Esophagus squamous epithelium (tissue), 5 donors: ENCODE results near the gene MCM3AP. TPM values are rescaled to one million over a fixed set of nuclear protein-coding genes. Genes with fewer than 3 reads are reported as not detected.
A peak's percentile ranks its signal among the peaks of the same experiment; 100 is the strongest.

Source experiments
- DNase-seq: peaks from one replicate; lab custom pipeline; 2025; lab: John Stamatoyannopoulos, UW
- H3K27ac ChIP-seq, 4 donors: fragments of 200-600 bp; sonication (generic); one replicate each; pipeline ENCODE4 v1.5.1; 2016 to 2019; ENCODE audit warnings: mild to moderate bottlenecking in 1 of 4
- H3K27me3 ChIP-seq, 4 donors: fragments of 200-600 bp; sonication (generic); 1 replicate in 3 of 4; 2 replicates in 1 of 4; pipeline versions ENCODE4 v1.5.1 to v1.6.0; 2017 to 2021; ENCODE audit warnings: antibody characterized with exemption in 1 of 4
- H3K36me3 ChIP-seq, 3 donors: fragments of 200-600 bp; sonication (generic); one replicate each; pipeline ENCODE4 v1.5.1; 2016 to 2019
- H3K4me1 ChIP-seq, 3 donors: fragments of 200-600 bp; sonication (generic); one replicate each; pipeline ENCODE4 v1.5.1; 2017 to 2019
- H3K4me3 ChIP-seq, 4 donors: fragments of 200-600 bp; sonication (generic); 1 replicate in 3 of 4; 2 replicates in 1 of 4; pipeline ENCODE4 v1.5.1; 2016 to 2019; ENCODE audit warnings: mild to moderate bottlenecking in 2 of 4, moderate library complexity in 1 of 4
- H3K9me3 ChIP-seq, 3 donors: fragments of 200-600 bp; sonication (generic); one replicate each; pipeline ENCODE4 v1.5.1; 2016 to 2019
- POLR2A ChIP-seq, 4 donors: fragments of 450-650 bp; IDR thresholded peaks; one replicate each; pipeline ENCODE4 v1.6.1; 2017; ENCODE audit warnings: antibody characterized with exemption in 4 of 4, mild to moderate bottlenecking in 4 of 4, moderate library complexity in 3 of 4
- WGBS, 2 donors: methylation state at CpG; one replicate each; pipeline ENCODE4 v1.1.5; 2018; 5-methylcytosine and 5-hydroxymethylcytosine counted together
- intact Hi-C: fragments of 100-400 bp; cut with DNase I; formaldehyde crosslinking; loops from one replicate; pipeline ENCODE4 v1.15.0; 2022
- total RNA-seq, 4 donors: library from RNA; depleted of rRNA; stranded (reverse); fragments of >200 nt; gene quantifications; one replicate each; pipeline ENCODE4 v1.1.0, GENCODE V29; 2016
- TF ChIP-seq, protein P1 (sequence below), 6 experiments: fragments of 450-650 bp in 4 of 6; fragments of 200-600 bp in 2 of 6; sonication (generic) in 2 of 6; IDR thresholded peaks; one replicate each; pipeline ENCODE4 v1.5.1; 2016 to 2019; ENCODE audit warnings: antibody characterized with exemption in 6 of 6, mild to moderate bottlenecking in 4 of 6, moderate library complexity in 4 of 6
- donor health status: DM: yes; HTN: yes; CAD: no.

The MCM3AP gene
- total RNA-seq, result 10 to 100 TPM; 31.3 to 72.7 (median 63.2) TPM

DNA sequence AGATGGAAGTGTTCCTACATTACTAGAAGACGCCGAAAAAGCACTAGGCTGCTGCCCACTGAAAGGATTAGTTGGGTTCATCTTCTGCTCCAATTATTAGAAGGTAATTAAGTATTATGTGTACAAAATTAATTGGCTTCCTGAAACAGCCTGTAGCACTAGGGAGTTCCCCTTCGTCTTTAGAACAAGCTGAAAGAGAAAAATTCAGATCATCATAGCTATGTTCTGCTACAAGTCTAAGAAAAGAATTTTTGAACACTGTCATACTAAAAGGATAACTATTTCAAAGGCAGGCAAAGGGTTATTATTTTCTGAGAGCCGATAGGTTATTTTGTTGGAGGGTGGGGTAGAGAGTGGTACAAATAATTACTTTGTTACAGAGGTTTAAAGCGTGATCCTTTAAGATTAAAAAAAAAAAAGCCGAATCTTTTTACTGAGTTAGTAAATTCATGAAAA lies at the start of gene MCM3AP:
TSS of gene MCM3AP (minus strand) at position 406 of the 456 bp plus-strand sequence. CDS start at position 81, 325 bp downstream.
- H3K36me3 ChIP-seq, result peaks cover 0 to 41% (median 0%) of the 10 kb centered on the region in 3 donors
- H3K4me1 ChIP-seq, result peaks cover 20 to 63% (median 36%) of the 10 kb centered on the region in 3 donors
- DNase-seq, result no peak
- no peaks in the 10 kb centered on the region for H3K9me3 ChIP-seq
- H3K4me3 ChIP-seq, result peak within 1 kb of the TSS; percentile 85 to 98 (median 96)
- TF ChIP-seq, protein P1, sequence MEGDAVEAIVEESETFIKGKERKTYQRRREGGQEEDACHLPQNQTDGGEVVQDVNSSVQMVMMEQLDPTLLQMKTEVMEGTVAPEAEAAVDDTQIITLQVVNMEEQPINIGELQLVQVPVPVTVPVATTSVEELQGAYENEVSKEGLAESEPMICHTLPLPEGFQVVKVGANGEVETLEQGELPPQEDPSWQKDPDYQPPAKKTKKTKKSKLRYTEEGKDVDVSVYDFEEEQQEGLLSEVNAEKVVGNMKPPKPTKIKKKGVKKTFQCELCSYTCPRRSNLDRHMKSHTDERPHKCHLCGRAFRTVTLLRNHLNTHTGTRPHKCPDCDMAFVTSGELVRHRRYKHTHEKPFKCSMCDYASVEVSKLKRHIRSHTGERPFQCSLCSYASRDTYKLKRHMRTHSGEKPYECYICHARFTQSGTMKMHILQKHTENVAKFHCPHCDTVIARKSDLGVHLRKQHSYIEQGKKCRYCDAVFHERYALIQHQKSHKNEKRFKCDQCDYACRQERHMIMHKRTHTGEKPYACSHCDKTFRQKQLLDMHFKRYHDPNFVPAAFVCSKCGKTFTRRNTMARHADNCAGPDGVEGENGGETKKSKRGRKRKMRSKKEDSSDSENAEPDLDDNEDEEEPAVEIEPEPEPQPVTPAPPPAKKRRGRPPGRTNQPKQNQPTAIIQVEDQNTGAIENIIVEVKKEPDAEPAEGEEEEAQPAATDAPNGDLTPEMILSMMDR (IDR thresholded peaks at IDR 0.05), result no peak
- no peak for TF ChIP-seq POLR2A (IDR thresholded peaks at IDR 0.05)
- WGBS, 2 donors, result 20 to 28% methylated on average over 6 of the region's 6 CpGs
- H3K27ac ChIP-seq, result peak within 1 kb of the TSS; percentile 96 to 99 (median 98)
- no peaks in the 10 kb centered on the region for H3K27me3 ChIP-seq
- intact Hi-C loops, result no loop called here

DNA sequence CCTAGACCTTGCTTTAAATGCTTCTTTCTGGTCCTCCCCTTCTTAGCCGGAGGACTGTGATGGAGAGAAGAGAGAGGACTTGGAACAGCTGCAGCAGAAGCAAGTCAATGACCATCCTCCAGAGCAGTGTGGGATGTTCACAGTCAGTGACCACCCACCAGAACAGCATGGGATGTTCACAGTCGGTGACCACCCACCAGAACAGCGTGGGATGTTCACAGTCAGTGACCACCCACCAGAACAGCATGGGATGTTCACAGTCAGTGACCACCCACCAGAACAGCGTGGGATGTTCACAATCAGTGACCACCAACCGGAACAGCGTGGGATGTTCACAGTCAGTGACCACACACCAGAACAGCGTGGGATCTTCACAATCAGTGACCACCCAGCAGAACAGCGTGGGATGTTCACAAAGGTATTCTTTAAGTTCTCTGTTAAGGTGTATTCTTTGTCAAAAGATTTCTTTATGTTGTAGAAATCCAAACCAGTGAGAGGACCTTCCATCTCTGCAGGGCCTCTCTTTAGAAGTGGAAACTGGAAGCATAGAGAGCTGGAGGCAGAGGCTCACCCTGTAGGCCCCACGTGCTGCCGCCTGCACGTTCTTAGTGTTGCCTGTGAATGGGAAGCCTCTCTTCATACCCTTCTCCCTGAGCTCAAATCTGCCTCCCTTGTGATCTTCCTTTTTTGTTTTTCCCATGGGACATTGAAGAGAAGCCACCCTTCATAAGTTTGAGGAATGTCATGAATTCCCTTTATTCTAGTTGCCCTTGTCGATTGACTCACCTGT lies 49.1 kb upstream of the MCM3AP start:
- no peak overlapping the region for H3K4me3 ChIP-seq
- no peaks in the 10 kb centered on the region for H3K4me1 ChIP-seq
- H3K36me3 ChIP-seq, result peaks cover 0 to 97% (median 11%) of the 10 kb centered on the region in 3 donors
- WGBS, 2 donors, result 89 to 93% methylated on average over 11 to 12 of the region's 12 CpGs
- no peaks in the 10 kb centered on the region for H3K9me3 ChIP-seq
- no peak for DNase-seq
- intact Hi-C loops, result no loop called here
- H3K27ac ChIP-seq, result no peak overlapping the region
- TF ChIP-seq, protein P1 (IDR thresholded peaks at IDR 0.05), result no peak
- H3K27me3 ChIP-seq, result no peaks in the 10 kb centered on the region

DNA sequence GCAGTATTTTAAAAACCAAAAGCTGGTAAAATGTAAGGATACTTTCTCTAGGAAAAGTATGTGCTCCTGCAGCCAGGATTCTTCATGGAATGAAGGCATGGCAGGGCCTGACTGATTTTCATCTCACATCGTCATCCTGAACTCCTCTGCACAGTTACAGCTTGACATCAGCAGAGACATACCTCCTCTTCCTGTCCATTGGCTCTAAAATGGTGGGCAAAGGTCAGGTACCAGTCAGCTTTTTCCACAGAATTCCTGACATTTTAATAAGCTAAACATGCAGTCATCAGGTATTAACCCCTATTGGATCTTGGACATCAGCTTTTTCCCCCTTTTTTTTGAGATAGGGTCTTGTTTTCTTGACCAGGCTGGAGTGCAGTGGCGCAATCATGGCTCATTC lies 44.4 kb upstream of the MCM3AP start:
- Histone ChIP-seq H3K4me1 (peaks cover 0 to 18% (median 8%) of the 10 kb centered on the region in 3 donors), H3K27me3 (no peaks in the 10 kb centered on the region), H3K4me3 (no peak overlapping the region), H3K9me3 (no peaks in the 10 kb centered on the region), H3K36me3 (peaks cover 0 to 80% (median 3%) of the 10 kb centered on the region in 3 donors), H3K27ac (no peak overlapping the region)
- DNase-seq, result no peak
- WGBS, 2 donors, result 86 to 93% methylated on average over 2 of the region's 2 CpGs
- TF ChIP-seq, protein P1 (IDR thresholded peaks at IDR 0.05), result no peak
- no peak for TF ChIP-seq POLR2A (IDR thresholded peaks at IDR 0.05)
- intact Hi-C loops, result loop anchor here (10.0 kb wide), 1 partner anchor 105 kb away; the partner anchor contains the start of gene LSS

GRCh38 chr21:46328151-46328550 lies 42.7 kb upstream of the MCM3AP start:
- Histone ChIP-seq H3K4me3 (no peak overlapping the region), H3K36me3 (peaks cover 0 to 67% (median 3%) of the 10 kb centered on the region in 3 donors), H3K27ac (no peak overlapping the region), H3K4me1 (peaks cover 0 to 20% (median 8%) of the 10 kb centered on the region in 3 donors), H3K9me3 (no peaks in the 10 kb centered on the region), H3K27me3 (no peaks in the 10 kb centered on the region)
- no peak for DNase-seq
- TF ChIP-seq POLR2A (IDR thresholded peaks at IDR 0.05), result no peak
- TF ChIP-seq, protein P1 (IDR thresholded peaks at IDR 0.05), result no peak
- intact Hi-C loops, result loop anchor here (10.0 kb wide), 1 partner anchor 103 kb away; the partner anchor contains the start of gene LSS
- 78 to 80% methylated on average over 5 of the region's 5 CpGs for WGBS, 2 donors

- DNase-seq, result no peak
- Histone ChIP-seq H3K36me3 (peaks cover 0 to 63% (median 3%) of the 10 kb centered on the region in 3 donors), H3K4me1 (peaks cover 4 to 25% (median 13%) of the 10 kb centered on the region in 3 donors), H3K27ac (no peak overlapping the region), H3K9me3 (no peaks in the 10 kb centered on the region), H3K27me3 (no peaks in the 10 kb centered on the region), H3K4me3 (no peak overlapping the region)
- TF ChIP-seq, protein P1 (IDR thresholded peaks at IDR 0.05), result no peak
- no peak for TF ChIP-seq POLR2A (IDR thresholded peaks at IDR 0.05)
- WGBS, 2 donors, result 46 to 79% methylated on average over 2 to 4 of the region's 4 CpGs
- intact Hi-C loops, result loop anchor here (10.0 kb wide), 1 partner anchor 103 kb away; the partner anchor contains the start of gene LSS
Measured at GRCh38 chr21:46327711-46328110, 42.3 kb upstream of the MCM3AP start.
